GM19468 (cell line): ENCODE results near the gene PPP4R1.

ENCODE experiments used
- ATAC-seq: cut with Tn5 transposase; IDR thresholded peaks from one replicate; pipeline ENCODE4 v1.9.1; 2021; ENCODE audit warnings: mild to moderate bottlenecking, moderate library complexity, moderate number of reproducible peaks; ENCODE audit not compliant: unreplicated experiment; ENCODE audit errors: extremely low read depth

PPP4R1 gene

DNA sequence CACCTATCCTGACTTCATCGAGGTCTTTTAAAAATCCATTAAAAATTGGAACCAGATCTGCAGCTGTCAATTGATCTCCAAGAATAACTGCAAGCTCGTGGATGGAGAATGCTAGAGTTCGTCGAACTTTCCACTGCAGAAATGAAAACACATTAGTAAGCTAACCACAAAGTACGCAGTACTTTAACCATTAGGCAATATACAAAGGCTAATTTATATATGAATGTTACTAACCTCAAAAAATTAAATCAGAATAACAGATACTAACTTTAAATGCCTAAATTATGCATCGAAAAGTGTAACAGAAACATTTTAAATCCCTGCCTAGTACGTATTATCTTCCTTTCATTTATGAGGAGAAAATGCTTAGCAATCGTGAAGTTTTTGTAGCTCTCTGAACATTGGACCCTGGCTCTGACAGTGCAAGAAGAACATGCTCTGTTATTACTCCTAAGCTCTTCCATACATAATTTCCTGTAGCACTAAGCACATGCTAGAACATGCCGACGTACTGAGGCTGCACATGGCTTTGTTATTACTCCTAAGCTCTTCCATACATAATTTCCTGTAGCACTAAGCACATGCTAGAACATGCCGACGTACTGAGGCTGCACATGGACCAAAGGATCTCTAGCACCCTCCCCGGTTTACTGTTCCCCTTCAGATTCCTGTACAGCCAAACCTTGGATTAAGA, 57.0 kb downstream of the PPP4R1 start:
- ATAC-seq = no peak

DNA sequence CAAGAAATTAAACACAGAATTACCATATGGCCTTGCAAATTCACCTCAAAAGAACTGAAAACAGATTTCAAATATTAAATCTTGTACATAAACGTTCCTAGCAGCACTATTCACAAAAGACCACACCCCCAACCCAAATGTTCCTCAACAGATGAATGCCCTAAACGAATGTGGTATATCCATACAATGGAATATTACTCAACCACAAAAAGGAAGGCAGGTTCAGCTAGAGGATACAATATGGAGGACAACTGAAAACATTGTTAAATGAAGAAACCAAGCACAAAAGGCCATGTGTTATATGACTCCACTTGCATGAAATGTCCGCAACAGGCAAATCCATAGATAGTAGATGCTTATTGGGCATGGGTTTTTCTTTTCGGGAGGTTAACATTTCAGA, 61.7 kb downstream of the PPP4R1 start:
- no peak for ATAC-seq

DNA sequence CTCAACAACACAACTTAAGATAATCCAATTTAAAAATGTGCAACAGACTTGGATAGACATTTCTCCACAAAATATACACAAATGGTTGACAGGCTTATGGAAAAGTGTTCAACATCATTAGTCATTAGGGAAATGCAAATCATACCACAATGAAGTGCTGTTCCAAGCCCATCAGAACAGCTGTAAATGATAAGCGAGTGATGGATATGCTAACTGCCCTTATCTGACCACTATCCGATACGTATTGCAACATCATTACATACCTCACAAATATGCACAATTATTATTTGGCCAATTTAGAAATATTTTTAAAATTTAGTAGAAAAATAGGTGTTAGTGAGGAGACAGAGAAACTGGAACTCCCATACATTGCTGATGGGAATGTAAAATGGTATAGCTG, 62.2 kb downstream of the PPP4R1 start:
- ATAC-seq = no peak

DNA sequence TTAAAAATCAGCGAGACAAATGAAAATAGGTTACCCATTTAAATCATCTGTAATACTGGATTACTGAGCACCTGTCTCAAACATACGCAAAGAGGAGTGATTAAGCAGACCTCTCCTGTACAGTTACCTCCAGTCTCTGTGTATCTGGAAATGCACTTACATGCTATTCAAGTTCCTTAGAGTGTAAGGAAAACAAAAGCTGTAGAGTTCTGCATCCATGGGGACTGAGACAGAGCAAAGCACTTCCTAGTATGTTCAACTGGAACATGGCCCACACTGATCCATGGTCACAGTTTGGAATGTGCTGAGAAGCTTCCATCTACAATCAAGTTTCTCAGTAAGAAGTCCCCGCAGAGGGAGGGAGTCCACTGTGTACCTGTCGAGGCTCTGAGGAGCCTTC, 63.9 kb downstream of the PPP4R1 start:
- no peak for ATAC-seq

DNA sequence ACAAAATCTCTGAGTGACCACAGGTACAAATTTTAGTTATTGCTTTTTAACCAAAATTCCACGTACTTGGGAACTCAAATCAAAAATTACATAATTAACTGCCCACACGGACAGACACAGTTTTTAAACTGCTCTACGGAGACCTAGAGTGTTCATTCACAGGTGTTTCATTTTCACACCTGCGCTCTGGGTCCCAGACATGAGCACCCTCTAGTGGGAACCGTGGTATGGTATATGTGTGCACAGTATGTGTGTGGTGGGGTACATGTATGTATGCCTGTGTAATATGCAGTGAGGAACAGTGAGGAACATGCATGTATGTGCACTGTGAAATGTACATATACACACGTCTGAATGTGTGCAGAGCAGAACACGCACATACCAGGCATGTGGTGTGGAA, 65.0 kb downstream of the PPP4R1 start:
- no peak for ATAC-seq

DNA sequence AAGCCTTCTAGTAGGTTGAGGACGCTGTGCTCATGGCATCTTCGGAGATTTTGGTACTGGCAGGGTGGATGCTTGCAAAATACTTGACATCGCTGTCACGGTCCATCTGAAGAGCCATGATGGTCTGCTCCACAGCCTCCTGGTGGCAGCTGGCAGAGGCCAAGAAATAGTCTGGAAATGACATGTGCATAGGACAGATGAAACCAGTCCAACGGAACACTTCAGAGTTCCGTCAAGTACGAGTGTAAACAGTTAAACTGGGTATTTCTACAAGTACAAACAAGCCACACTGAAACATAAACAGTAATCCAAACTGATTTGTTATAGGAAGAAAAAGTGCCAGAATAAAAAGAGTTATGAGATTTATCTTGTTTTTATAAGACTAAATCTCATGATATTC, 66.6 kb downstream of the PPP4R1 start:
- no peak for ATAC-seq

DNA sequence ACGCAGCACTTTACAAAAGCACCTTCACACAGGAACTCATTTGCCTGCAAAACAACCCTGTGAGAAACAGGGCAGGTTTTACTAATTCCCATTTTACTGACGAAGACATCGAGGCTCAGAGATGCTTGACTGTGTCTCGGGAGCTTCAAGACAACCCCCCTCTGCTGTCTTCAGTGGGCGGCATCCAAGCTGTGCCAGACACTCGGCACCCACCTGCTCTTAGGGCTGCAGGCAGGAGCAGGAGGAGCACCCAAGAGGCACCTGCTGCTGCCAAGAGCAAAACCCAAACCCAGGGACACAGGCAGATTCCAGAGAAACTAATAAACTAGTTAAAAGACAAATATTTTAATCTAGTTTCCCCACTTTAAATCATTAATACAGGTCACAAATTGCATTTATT, 67.9 kb downstream of the PPP4R1 start:
- ATAC-seq = no peak

DNA sequence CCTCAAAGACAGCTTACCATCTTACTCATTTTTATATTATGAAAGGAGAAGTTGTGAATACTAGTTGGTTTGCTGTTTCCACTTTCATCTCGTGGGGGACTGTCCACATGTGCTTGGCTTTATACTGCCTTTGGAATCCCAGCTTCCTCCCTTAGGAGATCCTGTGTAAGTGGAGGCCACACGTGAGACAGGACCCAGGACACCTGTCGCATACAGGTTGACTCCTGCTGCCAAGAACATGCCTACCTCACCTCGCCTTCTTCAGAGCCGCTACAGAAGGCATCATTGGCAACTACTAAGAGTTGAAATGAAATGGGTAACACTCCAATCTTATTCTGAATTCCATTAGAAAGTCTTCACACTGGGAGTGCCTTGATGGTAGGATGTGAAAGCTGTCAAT, 69.3 kb downstream of the PPP4R1 start:
- no peak for ATAC-seq

DNA sequence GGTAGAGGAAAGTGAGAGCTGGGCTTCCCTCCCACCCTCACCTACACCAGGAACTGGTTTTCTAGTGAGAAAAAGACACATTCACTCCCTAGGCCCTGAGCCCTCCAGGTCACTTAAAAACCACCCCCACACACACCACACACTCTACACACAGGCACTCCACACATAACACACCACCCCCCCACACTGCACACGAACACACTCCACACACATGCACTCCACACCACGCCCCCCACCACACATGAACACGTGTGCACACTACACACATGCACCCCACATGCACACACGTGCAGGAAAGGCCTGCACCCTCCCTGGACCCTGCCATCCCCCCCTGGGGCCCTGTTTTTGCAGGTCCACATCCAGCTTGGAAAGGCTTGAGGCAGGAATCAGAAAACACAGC, 71.4 kb downstream of the PPP4R1 start:
- ATAC-seq = no peak

DNA sequence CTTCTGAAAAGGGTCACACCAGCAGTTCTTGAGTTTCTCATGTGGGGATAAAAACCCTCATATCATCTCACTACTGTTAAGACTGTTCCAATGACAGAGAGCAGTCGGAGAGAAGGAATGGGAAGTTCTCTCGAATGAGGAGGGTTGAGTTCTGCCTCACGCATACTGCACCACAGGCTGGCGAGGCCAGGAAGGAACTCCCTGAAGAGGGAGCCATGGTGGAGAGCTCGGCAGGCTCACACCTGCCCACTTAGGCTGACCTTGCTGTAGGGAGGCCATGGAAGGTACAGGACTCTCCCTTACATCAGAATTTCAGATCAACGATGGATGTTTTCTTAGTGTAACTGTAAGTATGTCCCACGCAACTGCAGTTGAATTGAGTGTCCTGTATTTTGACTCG, 74.4 kb downstream of the PPP4R1 start:
- ATAC-seq = no peak

DNA sequence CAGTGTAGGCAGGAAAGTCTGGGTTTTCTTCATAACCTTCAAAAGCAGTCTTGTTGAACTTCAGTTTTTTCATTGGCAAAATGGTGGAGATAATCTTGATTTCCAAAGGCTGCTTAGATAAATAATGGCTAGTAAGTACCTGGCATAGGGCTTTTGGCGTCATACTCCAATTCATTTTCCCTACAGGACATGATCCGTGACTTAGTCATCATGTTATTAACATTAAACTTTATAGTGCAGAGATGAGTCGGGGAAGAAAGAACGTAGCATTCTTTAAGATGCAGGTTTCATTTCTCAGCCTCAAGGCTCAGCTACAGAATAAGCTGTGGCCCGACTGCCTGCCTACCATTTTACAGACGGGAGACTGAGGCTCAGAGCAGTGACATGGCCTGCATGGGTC, 75.1 kb downstream of the PPP4R1 start:
- ATAC-seq = no peak

DNA sequence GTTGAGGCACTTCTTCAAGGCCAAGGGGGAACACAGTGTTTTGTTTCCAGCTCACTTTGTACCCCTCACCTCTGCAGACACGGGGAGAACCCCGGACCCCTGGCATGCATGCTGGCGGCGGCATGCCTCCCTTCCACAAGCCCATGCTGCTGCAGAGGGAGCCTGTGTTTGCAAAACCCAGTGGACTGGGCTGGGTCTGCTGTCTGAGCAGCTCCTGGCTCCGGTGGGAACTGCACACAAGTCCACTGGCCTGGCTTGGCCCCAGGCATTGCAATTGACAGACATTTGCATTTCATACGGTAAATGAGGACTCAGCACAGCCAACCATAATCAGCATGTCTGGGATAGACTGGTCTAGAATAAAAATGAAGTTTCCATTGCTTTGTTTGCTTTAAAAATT, 76.7 kb downstream of the PPP4R1 start:
- ATAC-seq = no peak

DNA sequence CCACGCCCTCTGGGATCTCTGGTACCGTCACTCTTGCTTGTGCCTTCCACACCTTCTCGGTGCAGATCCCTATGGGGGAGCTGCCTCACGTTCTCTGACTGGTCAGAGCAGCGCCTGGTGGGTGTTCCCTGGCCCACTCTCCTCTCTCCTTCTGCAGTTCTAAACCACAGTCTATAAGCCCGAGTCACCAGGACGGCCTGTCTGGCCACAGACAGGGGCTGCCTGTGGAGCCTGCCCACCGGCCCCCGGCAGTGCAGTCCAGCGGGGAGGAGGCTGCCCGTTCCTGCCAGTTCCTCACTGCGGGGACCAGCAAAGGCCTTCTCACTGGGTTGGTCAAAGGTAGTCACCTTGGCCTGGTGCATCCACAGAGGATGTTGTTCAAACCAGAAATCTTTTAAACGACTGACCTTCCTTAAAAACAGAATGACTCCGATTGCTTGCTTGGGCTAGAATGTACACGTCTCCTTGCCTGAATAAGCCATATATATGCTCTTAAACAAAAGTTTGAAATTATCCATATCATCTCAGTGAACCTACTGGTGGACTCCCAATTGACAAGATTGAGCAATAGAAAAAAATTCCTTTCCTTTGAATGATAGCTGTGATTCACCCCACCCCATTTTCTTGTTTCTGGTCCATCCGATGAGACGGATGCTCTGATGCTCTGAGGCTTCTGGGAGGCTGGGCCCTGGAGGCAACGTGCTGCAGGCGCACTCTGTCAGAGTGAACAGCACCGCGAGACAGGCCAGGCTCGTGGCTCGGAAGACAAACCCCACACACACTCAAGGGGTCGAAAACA, 77.8 kb downstream of the PPP4R1 start:
- no peak for ATAC-seq

DNA sequence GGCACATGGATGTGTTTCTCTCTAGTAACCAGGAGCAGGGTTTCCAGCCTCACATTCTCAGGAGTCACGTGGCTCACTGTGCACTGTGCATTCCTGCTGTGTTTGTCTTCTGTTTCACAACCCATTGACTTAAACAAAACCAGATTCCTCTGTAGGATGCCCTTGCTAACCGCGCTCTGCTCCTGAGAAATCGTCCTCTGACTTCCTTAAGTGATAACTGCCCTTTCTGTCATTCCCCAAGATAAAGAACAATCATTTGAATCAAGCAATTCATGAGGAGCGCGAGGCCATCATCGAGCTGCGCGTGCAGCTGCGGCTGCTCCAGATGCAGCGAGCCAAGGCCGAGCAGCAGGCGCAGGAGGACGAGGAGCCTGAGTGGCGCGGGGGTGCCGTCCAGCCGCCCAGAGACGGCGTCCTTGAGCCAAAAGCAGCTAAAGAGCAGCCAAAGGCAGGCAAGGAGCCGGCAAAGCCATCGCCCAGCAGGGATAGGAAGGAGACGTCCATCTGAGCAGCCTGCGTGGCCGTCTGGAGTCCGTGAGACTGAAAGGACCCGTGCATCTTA, 78.8 kb downstream of the PPP4R1 start:
- no peak for ATAC-seq

DNA sequence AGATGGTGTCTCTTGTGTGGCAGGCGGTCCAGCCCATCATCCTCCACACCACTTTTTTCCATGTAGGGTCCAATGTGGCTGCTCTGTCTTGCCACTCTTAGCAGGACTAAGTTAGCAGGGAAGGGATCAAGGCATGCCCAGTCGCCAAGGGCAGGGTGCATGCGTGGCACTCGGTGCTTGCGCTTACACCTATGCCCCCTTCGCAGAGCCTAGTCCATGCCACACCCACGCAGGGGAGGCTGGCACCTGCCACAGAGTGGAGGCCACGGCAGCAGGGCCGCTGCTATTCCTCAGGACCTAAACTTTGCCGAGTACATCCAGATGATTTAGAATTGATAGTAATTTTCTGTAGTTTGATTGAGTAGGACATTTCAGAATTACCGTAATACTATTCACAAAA, 79.5 kb downstream of the PPP4R1 start:
- ATAC-seq = no peak

DNA sequence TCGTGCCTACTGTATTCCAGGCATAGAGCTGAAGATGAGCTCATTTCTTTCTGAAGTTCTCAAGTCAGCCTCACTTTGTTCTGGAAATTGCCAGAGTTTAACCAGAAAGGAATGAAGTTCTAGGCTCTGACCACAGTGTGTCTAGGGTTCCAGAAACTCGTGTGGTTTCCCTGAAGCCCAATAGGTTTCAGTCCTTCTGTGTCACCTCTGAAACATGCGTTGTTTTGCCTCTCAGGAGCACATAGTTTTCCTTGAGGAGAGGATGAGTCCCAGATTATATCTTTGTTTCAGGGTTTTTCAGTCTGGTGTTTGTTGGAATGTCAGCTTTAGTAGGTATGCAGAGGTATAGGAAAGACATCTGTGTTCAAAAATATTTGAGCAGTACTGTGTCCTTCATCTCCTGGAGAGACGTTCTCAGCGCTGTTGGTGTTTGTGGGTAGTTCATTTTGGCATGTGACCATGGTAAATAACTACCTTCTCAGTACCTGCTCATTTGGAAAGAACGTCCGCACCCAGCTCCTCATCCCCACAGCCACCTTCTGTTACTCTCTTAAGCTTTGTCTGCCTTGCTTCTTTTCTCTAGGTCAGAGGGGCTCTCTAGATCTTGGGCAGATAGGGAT, 82.5 kb downstream of the PPP4R1 start:
- no peak for ATAC-seq

DNA sequence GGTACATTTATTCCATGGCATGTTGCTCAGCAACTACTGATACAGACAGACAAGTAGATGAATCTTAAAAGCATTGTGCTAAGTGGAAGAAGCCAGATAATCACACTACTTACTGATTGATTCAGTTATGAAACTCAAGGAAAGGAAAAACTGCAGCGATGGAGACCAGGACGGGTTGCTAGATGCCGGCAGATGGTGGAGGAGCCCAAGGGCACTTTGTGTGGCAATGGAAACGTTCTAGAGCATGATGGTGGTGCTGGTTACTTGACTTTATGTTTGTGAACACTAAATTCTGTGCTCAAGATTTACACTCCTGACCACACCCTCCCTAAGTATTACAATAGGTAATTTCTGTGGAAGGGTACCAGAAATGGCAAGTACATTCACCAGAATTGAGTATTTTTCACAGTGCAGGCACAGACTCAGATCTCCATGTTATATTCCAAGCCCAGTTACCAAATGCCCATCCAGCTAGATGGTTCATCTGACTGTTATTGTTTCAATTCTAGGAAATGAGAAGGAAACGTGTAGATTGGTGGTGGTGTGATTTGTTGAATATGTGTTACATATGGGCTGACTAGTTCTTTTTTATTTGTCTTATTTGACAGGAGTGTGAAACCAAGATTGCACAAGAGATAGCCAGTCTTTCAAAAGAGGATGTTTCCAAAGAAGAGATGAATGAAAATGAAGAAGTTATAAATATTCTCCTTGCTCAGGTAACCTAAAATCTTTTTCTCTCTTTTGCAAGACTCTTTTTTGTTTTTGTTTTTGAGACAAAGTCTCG, 83.9 kb downstream of the PPP4R1 start:
- no peak for ATAC-seq

DNA sequence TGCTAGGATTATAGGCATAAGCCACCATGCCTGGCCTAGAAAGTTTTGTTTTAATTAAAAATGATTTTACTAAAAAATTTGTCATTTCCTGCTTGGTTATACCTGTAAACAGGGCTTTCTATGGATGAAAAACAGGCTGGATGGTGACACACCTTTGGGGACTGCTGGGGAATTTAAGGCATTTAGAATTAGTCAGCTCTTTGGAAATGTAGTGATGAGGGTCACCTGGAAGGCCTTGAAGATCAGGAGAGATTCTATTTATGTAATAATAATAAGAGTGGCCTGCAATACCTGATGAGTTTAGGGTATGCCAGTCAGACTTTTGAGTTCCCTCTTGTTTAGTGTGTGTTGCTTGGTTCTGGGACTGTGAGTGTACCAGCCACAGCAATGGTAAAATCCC, 87.9 kb downstream of the PPP4R1 start:
- no peak for ATAC-seq

DNA sequence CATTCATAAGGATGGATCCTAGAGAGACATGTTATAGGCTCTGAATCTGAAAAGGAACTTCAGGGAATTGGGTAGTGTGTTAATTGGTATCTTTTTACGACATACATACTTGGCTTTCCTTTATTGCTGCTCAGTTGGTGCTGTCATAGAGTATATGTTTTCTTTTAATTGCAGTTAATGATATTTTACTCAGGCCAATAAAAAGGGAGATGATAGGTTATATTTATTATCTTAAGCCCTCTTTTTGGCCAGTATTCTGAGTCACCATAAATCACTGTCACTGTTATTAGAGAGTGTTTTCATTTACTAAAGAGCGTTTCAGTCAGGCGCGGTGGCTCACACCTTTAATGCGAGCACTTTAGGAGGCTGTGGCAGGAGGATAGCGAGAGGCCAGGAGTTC, 91.4 kb downstream of the PPP4R1 start:
- ATAC-seq = no peak

DNA sequence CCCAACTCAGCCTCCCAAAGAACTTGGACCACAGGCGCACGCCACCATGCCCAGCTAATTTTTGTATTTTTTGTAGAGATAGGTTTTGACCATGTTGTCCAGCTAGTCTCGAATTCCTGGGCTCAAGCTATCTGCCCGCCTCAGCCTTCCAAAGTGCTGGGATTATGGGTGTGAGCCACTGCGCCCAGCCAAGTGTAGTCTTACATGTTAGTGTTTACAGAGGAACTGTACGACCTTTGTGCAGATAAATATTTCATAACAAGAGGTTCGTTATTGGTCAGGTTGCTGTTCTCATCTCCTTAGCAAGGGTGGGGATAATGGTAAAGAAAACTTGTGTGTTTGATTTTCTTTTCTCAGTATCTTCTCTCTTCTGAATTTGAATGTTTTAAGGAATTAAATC, 92.6 kb downstream of the PPP4R1 start:
- ATAC-seq = no peak
